Skeletal muscle tissue (tissue), 4 donors: ENCODE measurements around the gene HLA-DQA2. TPM values are rescaled to one million over a fixed set of nuclear protein-coding genes. Genes with fewer than 3 reads are reported as not detected.
"Not testable (repeated sequence)": the region's sequence is repeated elsewhere in the genome, so short reads cannot be mapped to it uniquely, and the experiment has no call there.

Experiments used
- H3K27ac ChIP-seq: one replicate; pipeline ENCODE4 v1.7.0; 2013; ENCODE audit warnings: mild to moderate bottlenecking, low read depth, low read length, inconsistent platforms
- H3K27me3 ChIP-seq, 3 donors: one replicate each; pipeline ENCODE4 v1.7.0; 2013; ENCODE audit warnings: low read length in 3 of 3; ENCODE audit not compliant: control insufficient read depth in 3 of 3, insufficient read depth in 3 of 3
- H3K36me3 ChIP-seq, 3 donors: one replicate each; pipeline ENCODE4 v1.7.0; 2013; ENCODE audit warnings: low read length in 3 of 3; ENCODE audit not compliant: control insufficient read depth in 3 of 3, insufficient read depth in 3 of 3
- H3K4me1 ChIP-seq, 3 donors: one replicate each; pipeline ENCODE4 v1.7.0; 2013; ENCODE audit warnings: low read length in 3 of 3, mild to moderate bottlenecking in 3 of 3; ENCODE audit not compliant: control insufficient read depth in 3 of 3, insufficient read depth in 3 of 3
- H3K4me3 ChIP-seq, 3 donors: one replicate each; pipeline ENCODE4 v1.7.0; 2013; ENCODE audit warnings: low read length in 3 of 3
- H3K9ac ChIP-seq, 3 donors: one replicate each; pipeline ENCODE4 v1.7.0; 2013; ENCODE audit warnings: low read length in 3 of 3, mild to moderate bottlenecking in 3 of 3, moderate library complexity in 2 of 3, low read depth in 1 of 3
- H3K9me3 ChIP-seq, 3 donors: one replicate each; pipeline ENCODE4 v1.7.0; 2013; ENCODE audit warnings: low read length in 3 of 3; ENCODE audit not compliant: control insufficient read depth in 3 of 3
- total RNA-seq: library from RNA; depleted of rRNA; stranded (reverse); fragments of >200 nt; gene quantifications from one replicate; pipeline ENCODE4 v1.2.3, GENCODE V29; 2014
- donor health status: Osteomylitis.

HLA-DQA2 gene
- total RNA-seq, result not detected

DNA sequence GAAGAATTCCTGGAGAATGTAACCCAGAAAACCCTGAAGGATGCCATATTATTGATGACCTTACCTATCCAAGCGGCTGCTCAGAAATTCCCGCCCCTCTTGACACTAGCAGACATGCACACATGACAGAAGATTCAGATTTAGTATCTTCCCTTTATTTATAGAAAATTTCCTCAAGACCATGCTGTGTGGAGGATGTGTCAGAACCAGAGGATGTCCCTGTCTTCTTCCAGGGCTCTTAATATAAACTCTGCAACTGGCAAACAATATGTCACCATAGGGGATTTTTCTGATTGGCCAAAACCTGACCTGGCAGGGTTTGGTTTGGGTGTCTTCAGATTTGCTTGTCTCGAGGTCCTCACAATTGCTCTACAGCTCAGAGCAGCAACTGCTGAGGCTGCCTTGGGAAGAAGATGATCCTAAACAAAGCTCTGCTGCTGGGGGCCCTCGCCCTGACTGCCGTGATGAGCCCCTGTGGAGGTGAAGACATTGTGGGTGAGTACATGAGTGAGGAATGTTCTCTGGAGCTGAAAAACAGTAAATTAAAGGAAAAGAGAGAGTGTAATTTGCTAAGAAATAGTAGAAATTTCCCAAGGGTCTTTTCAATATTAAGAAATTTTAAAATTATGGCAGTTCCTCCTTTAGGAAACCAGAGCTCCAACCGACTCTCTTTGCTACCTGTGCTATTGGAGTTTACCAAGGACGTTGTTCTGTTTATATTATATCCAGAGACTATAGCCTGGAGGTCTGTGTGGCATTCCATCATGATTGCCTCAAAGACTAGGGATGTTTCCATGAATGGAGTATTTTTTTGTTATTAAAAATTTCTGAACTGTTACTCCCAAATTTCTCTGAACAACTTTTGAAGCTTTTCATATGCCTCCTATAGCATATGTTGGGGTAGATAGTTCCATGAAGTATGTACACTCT, at the start of gene HLA-DQA2:
HLA-DQA2 (plus strand) TSS at position 361 of the 930 bp plus-strand sequence; CDS start at position 414, 53 bp downstream.
- Histone ChIP-seq H3K36me3 (no peaks in the 10 kb centered on the region), H3K27ac (no peak within 1 kb of the TSS), H3K9me3 (no peaks in the 10 kb centered on the region), H3K9ac (no peak within 1 kb of the TSS), H3K4me1 (no peaks in the 10 kb centered on the region), H3K27me3 (peaks cover 0 to 12% (median 4%) of the 10 kb centered on the region in 3 donors), H3K4me3 (no peak within 1 kb of the TSS)

DNA sequence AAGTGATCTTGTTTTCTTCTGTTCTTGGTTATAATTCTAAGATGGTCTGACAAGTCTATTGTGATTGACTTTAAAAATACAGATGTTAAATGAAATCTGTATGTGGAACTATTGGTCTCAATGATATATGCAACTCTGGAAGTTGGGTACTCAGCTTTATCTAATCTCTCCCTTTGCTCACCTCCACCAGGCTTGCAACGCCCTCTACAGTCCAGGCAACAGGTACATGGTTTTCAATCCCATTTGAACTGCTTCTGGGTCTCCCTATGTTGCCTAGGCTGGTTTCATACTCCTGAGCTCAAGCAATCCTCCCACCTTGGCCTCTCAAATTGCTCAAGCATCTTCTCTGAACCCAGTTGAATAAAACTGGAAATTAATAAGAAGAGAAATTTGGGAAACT, 49.2 kb upstream of the HLA-DQA2 start:
- Histone ChIP-seq H3K27ac (no peak overlapping the region), H3K4me1 (no peaks in the 10 kb centered on the region)

GRCh38 chr6:32697031-32697430, 44.2 kb upstream of the HLA-DQA2 start:
- Histone ChIP-seq H3K4me3 (no peak overlapping the region), H3K4me1 (peaks cover 0 to 2% (median 0%) of the 10 kb centered on the region in 3 donors), H3K27ac (no peak overlapping the region), H3K9ac (no peak overlapping the region), H3K27me3 (peaks cover 0 to 9% (median 0%) of the 10 kb centered on the region in 3 donors), H3K36me3 (no peaks in the 10 kb centered on the region), H3K9me3 (peaks cover 0 to 3% (median 0%) of the 10 kb centered on the region in 3 donors)

More for the DNA sequence above, 49.2 kb upstream of the HLA-DQA2 start:
- Histone ChIP-seq H3K27me3 (no peaks in the 10 kb centered on the region), H3K36me3 (no peaks in the 10 kb centered on the region), H3K4me3 (no peak overlapping the region), H3K9ac (no peak overlapping the region), H3K9me3 (peaks cover 0 to 3% (median 0%) of the 10 kb centered on the region in 3 donors)

DNA sequence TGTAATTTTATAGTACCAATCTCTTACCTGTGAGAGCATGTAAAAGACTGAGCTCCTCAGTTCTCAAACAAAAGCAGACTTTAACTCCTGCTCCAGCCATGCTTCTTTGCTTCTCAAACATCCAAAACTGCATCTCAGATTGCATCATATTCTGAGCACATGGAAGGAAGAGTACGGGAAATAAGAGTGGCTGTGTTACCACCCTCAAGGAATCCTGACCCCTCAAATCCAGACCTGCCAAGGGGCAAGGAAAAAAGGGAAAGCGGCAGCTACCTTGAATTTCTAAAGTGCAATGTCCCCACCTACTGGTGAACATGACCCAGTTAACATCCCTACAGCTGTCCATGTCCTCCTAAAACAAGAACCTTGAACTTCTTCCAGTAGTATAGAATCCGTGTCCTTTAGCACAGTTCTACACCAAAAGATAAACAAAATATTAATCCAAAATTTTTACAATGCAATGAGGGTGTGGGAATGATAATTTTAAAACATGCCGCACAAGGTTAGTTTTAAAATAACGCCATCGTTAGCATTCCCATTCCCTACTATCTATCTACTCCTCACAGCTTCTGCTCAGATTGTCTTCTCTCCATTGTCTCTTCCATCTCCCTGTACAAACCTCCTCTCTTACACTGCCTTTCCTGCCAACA, 40.7 kb upstream of the HLA-DQA2 start:
- peaks cover 0 to 2% (median 0%) of the 10 kb centered on the region in 3 donors for H3K4me1 ChIP-seq
- no peak overlapping the region for H3K27ac ChIP-seq
- no peaks in the 10 kb centered on the region for H3K9me3 ChIP-seq
- no peaks in the 10 kb centered on the region for H3K36me3 ChIP-seq
- no peak overlapping the region for H3K4me3 ChIP-seq
- peaks cover 0 to 11% (median 0%) of the 10 kb centered on the region in 3 donors for H3K27me3 ChIP-seq
- H3K9ac ChIP-seq, result no peak overlapping the region

DNA sequence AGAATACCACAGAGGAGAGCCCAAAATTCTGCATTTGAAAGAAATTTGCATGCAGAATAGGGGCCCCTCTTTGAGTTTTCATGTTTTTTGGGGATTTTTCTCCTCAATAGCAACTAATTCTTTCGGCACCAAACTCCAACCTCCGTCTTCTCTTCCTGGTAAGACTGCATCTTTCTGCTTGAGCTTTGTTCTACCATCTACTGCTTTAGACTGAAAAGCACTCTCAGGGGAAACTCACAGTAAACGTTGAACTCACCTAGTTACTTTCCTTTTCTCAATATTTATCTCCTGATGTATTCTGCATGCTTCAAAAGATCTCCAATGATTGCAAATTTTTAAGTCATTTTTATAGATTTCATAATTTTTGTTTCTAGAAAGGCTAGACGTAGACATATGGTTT, 37.8 kb upstream of the HLA-DQA2 start:
- H3K36me3 ChIP-seq, result no peaks in the 10 kb centered on the region
- peaks cover 0 to 2% (median 0%) of the 10 kb centered on the region in 3 donors for H3K4me1 ChIP-seq
- H3K9ac ChIP-seq, result no peak overlapping the region
- no peaks in the 10 kb centered on the region for H3K9me3 ChIP-seq
- H3K4me3 ChIP-seq, result no peak overlapping the region
- H3K27me3 ChIP-seq, result peaks cover 0 to 5% (median 0%) of the 10 kb centered on the region in 3 donors
- no peak overlapping the region for H3K27ac ChIP-seq

GRCh38 chr6:32705164-32705563, 36.0 kb upstream of the HLA-DQA2 start:
- H3K27me3 ChIP-seq, H3K9me3 ChIP-seq, H3K9ac ChIP-seq, H3K27ac ChIP-seq, H3K4me3 ChIP-seq, H3K4me1 ChIP-seq, H3K36me3 ChIP-seq: not testable (repeated sequence)

DNA sequence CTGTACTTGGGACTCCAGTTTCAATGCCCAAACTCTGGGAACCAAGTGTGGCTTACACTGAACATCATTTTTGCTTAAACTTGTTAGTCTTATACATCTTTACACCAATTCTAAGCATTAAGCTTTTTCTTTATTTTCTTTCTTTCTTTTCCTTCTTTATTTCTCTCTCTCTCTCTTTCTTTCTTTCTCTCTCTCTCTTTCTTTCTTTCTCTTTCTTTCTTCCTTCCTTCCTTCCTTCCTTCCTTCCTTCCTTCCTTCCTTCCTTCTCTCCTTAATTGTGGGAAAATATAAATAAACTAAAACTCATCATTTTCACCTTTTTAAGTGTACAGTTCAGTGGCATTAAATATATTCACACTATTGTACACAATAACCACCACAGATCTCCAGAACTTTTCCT, 31.6 kb upstream of the HLA-DQA2 start:
- H3K9ac ChIP-seq, result no peak overlapping the region
- H3K36me3 ChIP-seq, result no peaks in the 10 kb centered on the region
- no peaks in the 10 kb centered on the region for H3K9me3 ChIP-seq
- H3K27ac ChIP-seq, result no peak overlapping the region
- H3K27me3 ChIP-seq, result no peaks in the 10 kb centered on the region
- H3K4me3 ChIP-seq, result no peak overlapping the region
- H3K4me1 ChIP-seq, result no peaks in the 10 kb centered on the region

DNA sequence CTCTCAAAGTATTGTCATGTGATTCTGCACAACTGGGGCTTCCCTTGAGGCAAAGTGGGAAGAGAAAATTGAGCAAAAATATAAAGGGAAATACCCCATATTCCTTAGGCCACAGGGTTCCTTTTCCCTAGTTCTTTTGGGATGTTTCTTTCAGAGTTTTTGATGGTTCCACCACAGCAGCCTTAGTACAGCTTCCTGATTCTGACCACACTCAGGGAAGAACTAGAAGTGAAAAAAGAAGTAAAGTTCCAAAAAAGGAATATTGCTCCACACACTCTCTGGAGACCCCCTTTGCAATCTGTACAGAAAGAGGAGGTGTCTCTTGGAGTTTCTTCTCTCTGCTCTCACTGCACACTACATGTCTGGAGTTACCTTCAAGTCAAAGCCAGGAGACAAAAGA, 27.9 kb upstream of the HLA-DQA2 start:
- H3K27ac ChIP-seq, result no peak overlapping the region
- no peaks in the 10 kb centered on the region for H3K4me1 ChIP-seq
- H3K9ac ChIP-seq, result no peak overlapping the region
- no peaks in the 10 kb centered on the region for H3K36me3 ChIP-seq
- H3K9me3 ChIP-seq, result no peaks in the 10 kb centered on the region
- H3K27me3 ChIP-seq, result peaks cover 0 to 6% (median 0%) of the 10 kb centered on the region in 3 donors
- H3K4me3 ChIP-seq, result no peak overlapping the region

DNA sequence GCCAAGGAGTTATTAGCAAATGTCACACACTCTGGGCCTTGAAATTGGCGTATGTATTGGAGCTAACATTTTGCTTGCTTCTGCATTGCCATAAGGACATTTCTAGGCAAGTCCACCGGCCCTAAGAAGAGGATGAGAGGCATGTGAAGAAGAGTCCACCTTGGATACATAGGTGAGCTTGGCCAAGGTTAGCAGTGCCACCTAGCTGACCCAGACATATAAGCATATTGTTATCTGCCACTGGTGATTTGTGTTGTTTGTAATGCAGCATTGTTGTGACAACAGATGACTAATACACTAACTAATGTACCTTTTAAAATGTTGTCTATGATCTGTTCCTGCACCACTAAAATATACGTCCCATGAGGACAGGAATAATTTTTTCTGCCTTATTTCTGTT, 24.8 kb upstream of the HLA-DQA2 start:
- no peaks in the 10 kb centered on the region for H3K9me3 ChIP-seq
- H3K27ac ChIP-seq, result no peak overlapping the region
- no peak overlapping the region for H3K9ac ChIP-seq
- H3K27me3 ChIP-seq, result peaks cover 0 to 6% (median 0%) of the 10 kb centered on the region in 3 donors
- no peaks in the 10 kb centered on the region for H3K36me3 ChIP-seq
- no peak overlapping the region for H3K4me3 ChIP-seq
- H3K4me1 ChIP-seq, result no peaks in the 10 kb centered on the region

- Histone ChIP-seq H3K9me3 (no peaks in the 10 kb centered on the region), H3K27ac (no peak overlapping the region), H3K36me3 (no peaks in the 10 kb centered on the region), H3K9ac (no peak overlapping the region), H3K4me1 (no peaks in the 10 kb centered on the region), H3K27me3 (peaks cover 0 to 8% (median 0%) of the 10 kb centered on the region in 3 donors), H3K4me3 (no peak overlapping the region)
These were observed 22.3 kb upstream of the HLA-DQA2 start for GRCh38 chr6:32718879-32719278.
